ENCODE measurements around the gene PPM1N.

- TF ChIP-seq CTCF (conservative IDR thresholded peaks at IDR 0.05; ENCODE audit: low read depth, low read length) (no peak), EZH2 (IDR thresholded peaks at IDR 0.05; ENCODE audit: low read length, unreplicated experiment) (no peak)
Measured at GRCh38 chr19:45503909-45504308, 5.7 kb downstream of the PPM1N start.

Measured in PC-3 (cell line).